Naive thymus-derived CD4-positive, alpha-beta T cell (primary cell): ENCODE data around the gene CLSTN2. TPM values are rescaled to one million over a fixed set of nuclear protein-coding genes. Genes with fewer than 3 reads are reported as not detected.

Experiments used
- ATAC-seq: fragments of 150-1000 bp; cut with Tn5 transposase; 2 replicates; pipeline ENCODE4 v1.10.0; 2021; ENCODE audit warnings: mild to moderate bottlenecking, moderate library complexity
- CTCF ChIA-PET: fragments of 350-600 bp; sonication (Branson Sonifier 250); formaldehyde crosslinking; loops from one replicate; lab custom pipeline; 2021; ENCODE audit warnings: antibody characterized with exemption; lab: Charles Lee
- POLR2A ChIA-PET: fragments of 350-600 bp; sonication (Branson Sonifier 250); formaldehyde crosslinking; loops from one replicate; lab custom pipeline; 2021; ENCODE audit warnings: antibody characterized with exemption, inconsistent platforms; lab: Charles Lee
- DNase-seq, 9 donors: peaks; one replicate each; pipeline versions ENCODE4 v3.0.0 to v3.0.0-alpha.2; 2020 to 2022; ENCODE audit warnings: mixed read lengths in 1 of 9
- H3K27ac ChIP-seq: one replicate; pipeline ENCODE4 v1.7.0; 2013; ENCODE audit warnings: mild to moderate bottlenecking, low read depth, low read length, moderate library complexity
- H3K27me3 ChIP-seq, 2 donors: one replicate each; pipeline ENCODE4 v1.7.0; 2013; ENCODE audit warnings: low read length in 2 of 2, mild to moderate bottlenecking in 2 of 2, moderate library complexity in 2 of 2; ENCODE audit not compliant: control insufficient read depth in 2 of 2, insufficient read depth in 2 of 2
- H3K36me3 ChIP-seq, 3 experiments: 1 replicate in 2 of 3; 2 replicates in 1 of 3; pipeline ENCODE4 v1.7.0; 2013; ENCODE audit warnings: low read length in 3 of 3, mild to moderate bottlenecking in 3 of 3, moderate library complexity in 1 of 3; ENCODE audit not compliant: insufficient read depth in 3 of 3, control insufficient read depth in 2 of 3
- H3K4me1 ChIP-seq, 2 donors: one replicate each; pipeline ENCODE4 v1.7.0; 2013; ENCODE audit warnings: low read length in 2 of 2, mild to moderate bottlenecking in 2 of 2, moderate library complexity in 1 of 2; ENCODE audit not compliant: control insufficient read depth in 2 of 2, insufficient read depth in 2 of 2
- H3K4me3 ChIP-seq: 2 replicates; pipeline ENCODE4 v1.7.0; 2013; ENCODE audit warnings: mild to moderate bottlenecking, low read length
- H3K9me3 ChIP-seq, 3 experiments: 1 replicate in 2 of 3; 2 replicates in 1 of 3; pipeline ENCODE4 v1.7.0; 2013; ENCODE audit warnings: low read length in 3 of 3; ENCODE audit not compliant: control insufficient read depth in 2 of 3
- H3K27ac Mint-ChIP-seq, 9 donors: one replicate each; pipeline ENCODE4 v1.8.0; 2020 to 2022; ENCODE audit warnings: mixed read lengths in 9 of 9, mild to moderate bottlenecking in 8 of 9, moderate library complexity in 5 of 9, inconsistent platforms in 2 of 9
- H3K27me3 Mint-ChIP-seq, 5 donors: one replicate each; pipeline ENCODE4 v1.8.0; 2021 to 2022; ENCODE audit warnings: mixed read lengths in 5 of 5, mild to moderate bottlenecking in 1 of 5
- H3K36me3 Mint-ChIP-seq, 5 donors: one replicate each; pipeline ENCODE4 v1.8.0; 2020 to 2022; ENCODE audit warnings: mixed read lengths in 5 of 5, mild to moderate bottlenecking in 3 of 5, inconsistent platforms in 1 of 5
- H3K4me1 Mint-ChIP-seq, 7 donors: one replicate each; pipeline ENCODE4 v1.8.0; 2020 to 2022; ENCODE audit warnings: mixed read lengths in 7 of 7, mild to moderate bottlenecking in 3 of 7, inconsistent platforms in 1 of 7
- H3K4me3 Mint-ChIP-seq, 10 donors: one replicate each; pipeline ENCODE4 v1.8.0; 2020 to 2022; ENCODE audit warnings: mild to moderate bottlenecking in 10 of 10, mixed read lengths in 10 of 10, moderate library complexity in 6 of 10, inconsistent platforms in 2 of 10
- H3K9me3 Mint-ChIP-seq, 11 donors: one replicate each; pipeline ENCODE4 v1.8.0; 2020 to 2022; ENCODE audit warnings: mixed read lengths in 11 of 11, mild to moderate bottlenecking in 4 of 11, inconsistent platforms in 1 of 11, moderate library complexity in 1 of 11
- intact Hi-C, 2 donors: fragments of 100-400 bp; cut with micrococcal nuclease; formaldehyde crosslinking; loops; one replicate each; pipeline ENCODE4 v1.15.1; 2023
- polyA plus RNA-seq, 2 donors: library from polyadenylated mRNA; unstranded; fragments of 300-500 nt; fragmentation: Illumina TruSeq; gene quantifications; one replicate each; pipeline ENCODE4 v1.2.3, GENCODE V29; 2021
- total RNA-seq, 6 experiments: library from RNA in 5 of 6; stranded (reverse) in 5 of 6; gene quantifications; 1 replicate in 5 of 6; 2 replicates in 1 of 6; pipeline ENCODE4 v1.2.3 and lab custom pipeline; 2021 to 2026

CLSTN2 gene
- total and polyA plus RNA-seq, 7 experiments from 2014 or later, result 0.02 TPM; not detected in 6

- Mint-ChIP-seq H3K36me3 (no peaks in the 10 kb centered on the region), H3K9me3 (peaks cover 0 to 5% (median 0%) of the 10 kb centered on the region in 11 donors), H3K27ac (no peak overlapping the region), H3K27me3 (peaks cover 0 to 28% (median 5%) of the 10 kb centered on the region in 5 donors), H3K4me1 (no peaks in the 10 kb centered on the region), H3K4me3 (no peak overlapping the region)
- no peaks in the 10 kb centered on the region for H3K27me3 ChIP-seq
- H3K4me1 ChIP-seq, result no peaks in the 10 kb centered on the region
- no peak for ATAC-seq
- DNase-seq, result no peak
- H3K9me3 ChIP-seq, result no peaks in the 10 kb centered on the region
- no peaks in the 10 kb centered on the region for H3K36me3 ChIP-seq
- POLR2A ChIA-PET, result no interaction called here
- H3K4me3 ChIP-seq, result no peak overlapping the region
- intact Hi-C loops, result no loop called here
- CTCF ChIA-PET, result no interaction called here
- no peak overlapping the region for H3K27ac ChIP-seq
Observed at GRCh38 chr3:140078343-140078742, 143.4 kb downstream of the CLSTN2 start.

GRCh38 chr3:140078940-140079339 is 144.0 kb downstream of the CLSTN2 start:
- CTCF ChIA-PET, result no interaction called here
- no peaks in the 10 kb centered on the region for H3K36me3 Mint-ChIP-seq
- ATAC-seq (no peak), DNase-seq (no peak)
- Histone ChIP-seq H3K27me3 (no peaks in the 10 kb centered on the region), H3K9me3 (no peaks in the 10 kb centered on the region), H3K4me1 (no peaks in the 10 kb centered on the region), H3K4me3 (no peak overlapping the region), H3K36me3 (no peaks in the 10 kb centered on the region), H3K27ac (no peak overlapping the region)
- peaks cover 0 to 5% (median 0%) of the 10 kb centered on the region in 11 donors for H3K9me3 Mint-ChIP-seq
- H3K4me1 Mint-ChIP-seq, result no peaks in the 10 kb centered on the region
- intact Hi-C loops, result no loop called here
- POLR2A ChIA-PET, result no interaction called here
- no peak overlapping the region for H3K4me3 Mint-ChIP-seq
- no peak overlapping the region for H3K27ac Mint-ChIP-seq
- H3K27me3 Mint-ChIP-seq, result peaks cover 0 to 28% (median 5%) of the 10 kb centered on the region in 5 donors

- Histone ChIP-seq H3K27ac (no peak overlapping the region), H3K36me3 (no peaks in the 10 kb centered on the region), H3K27me3 (no peaks in the 10 kb centered on the region), H3K9me3 (no peaks in the 10 kb centered on the region), H3K4me1 (no peaks in the 10 kb centered on the region), H3K4me3 (no peak overlapping the region)
- H3K4me3 Mint-ChIP-seq, result no peak overlapping the region
- ChIA-PET CTCF (no interaction called here), POLR2A (no interaction called here)
- no peaks in the 10 kb centered on the region for H3K4me1 Mint-ChIP-seq
- H3K9me3 Mint-ChIP-seq, result peaks cover 0 to 5% (median 0%) of the 10 kb centered on the region in 11 donors
- no peak for DNase-seq
- no peak overlapping the region for H3K27ac Mint-ChIP-seq
- intact Hi-C loops, result no loop called here
- H3K36me3 Mint-ChIP-seq, result no peaks in the 10 kb centered on the region
- peaks cover 0 to 18% (median 5%) of the 10 kb centered on the region in 5 donors for H3K27me3 Mint-ChIP-seq
- no peak for ATAC-seq
Observed at GRCh38 chr3:140081887-140082286, 146.9 kb downstream of the CLSTN2 start.

GRCh38 chr3:140085001-140085400 is 150.0 kb downstream of the CLSTN2 start:
- ATAC-seq, result no peak
- no peaks in the 10 kb centered on the region for H3K36me3 ChIP-seq
- H3K4me3 ChIP-seq, result no peak overlapping the region
- Mint-ChIP-seq H3K4me3 (no peak overlapping the region), H3K4me1 (no peaks in the 10 kb centered on the region), H3K9me3 (peaks cover 0 to 5% (median 0%) of the 10 kb centered on the region in 11 donors), H3K27ac (no peak overlapping the region), H3K27me3 (peaks cover 0 to 21% (median 5%) of the 10 kb centered on the region in 5 donors), H3K36me3 (no peaks in the 10 kb centered on the region)
- CTCF ChIA-PET, result no interaction called here
- POLR2A ChIA-PET, result no interaction called here
- no peaks in the 10 kb centered on the region for H3K9me3 ChIP-seq
- DNase-seq, result no peak
- H3K4me1 ChIP-seq, result no peaks in the 10 kb centered on the region
- intact Hi-C loops, result no loop called here
- no peaks in the 10 kb centered on the region for H3K27me3 ChIP-seq
- no peak overlapping the region for H3K27ac ChIP-seq

- H3K27me3 Mint-ChIP-seq, result peaks cover 0 to 31% (median 8%) of the 10 kb centered on the region in 5 donors
- no peak overlapping the region for H3K4me3 Mint-ChIP-seq
- H3K9me3 ChIP-seq, result no peaks in the 10 kb centered on the region
- ChIA-PET CTCF (no interaction called here), POLR2A (no interaction called here)
- no peaks in the 10 kb centered on the region for H3K4me1 Mint-ChIP-seq
- H3K4me1 ChIP-seq, result no peaks in the 10 kb centered on the region
- H3K36me3 ChIP-seq, result no peaks in the 10 kb centered on the region
- no peak for ATAC-seq
- H3K27ac ChIP-seq, result no peak overlapping the region
- no peaks in the 10 kb centered on the region for H3K27me3 ChIP-seq
- DNase-seq, result no peak
- intact Hi-C loops, result no loop called here
- H3K27ac Mint-ChIP-seq, result no peak overlapping the region
- no peaks in the 10 kb centered on the region for H3K36me3 Mint-ChIP-seq
- no peak overlapping the region for H3K4me3 ChIP-seq
- peaks cover 0 to 5% (median 0%) of the 10 kb centered on the region in 11 donors for H3K9me3 Mint-ChIP-seq
Observed at GRCh38 chr3:140086642-140087041, 151.7 kb downstream of the CLSTN2 start.

GRCh38 chr3:140088058-140088457 is 153.1 kb downstream of the CLSTN2 start:
- no peaks in the 10 kb centered on the region for H3K4me1 Mint-ChIP-seq
- POLR2A ChIA-PET, result no interaction called here

GRCh38 chr3:140088513-140088912 is 153.5 kb downstream of the CLSTN2 start:
- no peak overlapping the region for H3K27ac ChIP-seq
- no peak for DNase-seq
- no peaks in the 10 kb centered on the region for H3K27me3 ChIP-seq
- H3K27ac Mint-ChIP-seq, result no peak overlapping the region
- no peak for ATAC-seq
- H3K4me1 Mint-ChIP-seq, result no peaks in the 10 kb centered on the region
- no peaks in the 10 kb centered on the region for H3K36me3 ChIP-seq
- peaks cover 0 to 2% (median 0%) of the 10 kb centered on the region in 11 donors for H3K9me3 Mint-ChIP-seq
- no peaks in the 10 kb centered on the region for H3K9me3 ChIP-seq
- ChIA-PET CTCF (no interaction called here), POLR2A (no interaction called here)
- H3K27me3 Mint-ChIP-seq, result peaks cover 0 to 30% (median 8%) of the 10 kb centered on the region in 5 donors
- H3K4me3 Mint-ChIP-seq, result no peak overlapping the region
- H3K36me3 Mint-ChIP-seq, result no peaks in the 10 kb centered on the region
- no peak overlapping the region for H3K4me3 ChIP-seq
- intact Hi-C loops, result no loop called here
- H3K4me1 ChIP-seq, result no peaks in the 10 kb centered on the region

More at GRCh38 chr3:140088058-140088457, 153.1 kb downstream of the CLSTN2 start:
- Mint-ChIP-seq H3K9me3 (peaks cover 0 to 2% (median 0%) of the 10 kb centered on the region in 11 donors), H3K27ac (no peak overlapping the region), H3K36me3 (no peaks in the 10 kb centered on the region), H3K27me3 (peaks cover 0 to 32% (median 8%) of the 10 kb centered on the region in 5 donors), H3K4me3 (no peak overlapping the region)
- H3K36me3 ChIP-seq, result no peaks in the 10 kb centered on the region
- no peaks in the 10 kb centered on the region for H3K4me1 ChIP-seq
- CTCF ChIA-PET, result no interaction called here
- H3K9me3 ChIP-seq, result no peaks in the 10 kb centered on the region
- intact Hi-C loops, result no loop called here
- DNase-seq, result no peak
- ATAC-seq, result no peak
- H3K27me3 ChIP-seq, result no peaks in the 10 kb centered on the region
- no peak overlapping the region for H3K27ac ChIP-seq
- no peak overlapping the region for H3K4me3 ChIP-seq
